ENCODE results near the gene SDC4.

The SDC4 gene

GRCh38 chr20:45345104-45345936 lies 2.9 kb downstream of the SDC4 start:
- DNase-seq (ENCODE audit: extremely low spot score, insufficient read length, low read depth): no peak
- FAIRE-seq: no peak

GRCh38 chr20:45344168-45344860 lies 3.9 kb downstream of the SDC4 start:
- DNase-seq (ENCODE audit: extremely low spot score, insufficient read length, low read depth) (no peak), FAIRE-seq (no peak)

GRCh38 chr20:45343532-45344167 lies 4.6 kb downstream of the SDC4 start:
- DNase-seq (ENCODE audit: extremely low spot score, insufficient read length, low read depth) (no peak), FAIRE-seq (no peak)

GRCh38 chr20:45342855-45343531 lies 5.2 kb downstream of the SDC4 start:
- no peak for DNase-seq (ENCODE audit: extremely low spot score, insufficient read length, low read depth)
- no peak for FAIRE-seq

- FAIRE-seq (no peak), DNase-seq (ENCODE audit: extremely low spot score, insufficient read length, low read depth) (no peak)
These were observed 6.0 kb downstream of the SDC4 start for GRCh38 chr20:45341939-45342854.

- DNase-seq (ENCODE audit: extremely low spot score, insufficient read length, low read depth) (no peak), FAIRE-seq (no peak)
These were observed 6.7 kb downstream of the SDC4 start for GRCh38 chr20:45341579-45341938.

GRCh38 chr20:45340951-45341350 lies 7.3 kb downstream of the SDC4 start:
- FAIRE-seq (no peak), DNase-seq (ENCODE audit: extremely low spot score, insufficient read length, low read depth) (no peak)

GRCh38 chr20:45340236-45340847 lies 7.9 kb downstream of the SDC4 start:
- FAIRE-seq (no peak), DNase-seq (ENCODE audit: extremely low spot score, insufficient read length, low read depth) (no peak)

- FAIRE-seq (no peak), DNase-seq (ENCODE audit: extremely low spot score, insufficient read length, low read depth) (no peak)
These were observed 8.4 kb downstream of the SDC4 start for GRCh38 chr20:45339799-45340198.

- DNase-seq (ENCODE audit: extremely low spot score, insufficient read length, low read depth) (no peak), FAIRE-seq (no peak)
These were observed 9.1 kb downstream of the SDC4 start for GRCh38 chr20:45339084-45339483.

GRCh38 chr20:45338121-45339030 lies 9.8 kb downstream of the SDC4 start:
- no peak for FAIRE-seq
- no peak for DNase-seq (ENCODE audit: extremely low spot score, insufficient read length, low read depth)

GRCh38 chr20:45337367-45338120 lies 10.7 kb downstream of the SDC4 start:
- FAIRE-seq: no peak
- DNase-seq (ENCODE audit: extremely low spot score, insufficient read length, low read depth): no peak

- FAIRE-seq (no peak), DNase-seq (ENCODE audit: extremely low spot score, insufficient read length, low read depth) (no peak)
These were observed 11.5 kb downstream of the SDC4 start for GRCh38 chr20:45336530-45337366.

- no peak for FAIRE-seq
- DNase-seq (ENCODE audit: extremely low spot score, insufficient read length, low read depth): no peak
These were observed 17.7 kb downstream of the SDC4 start for GRCh38 chr20:45330476-45330875.

- DNase-seq (ENCODE audit: extremely low spot score, insufficient read length, low read depth) (no peak), FAIRE-seq (no peak)
These were observed 18.5 kb downstream of the SDC4 start for GRCh38 chr20:45329497-45330319.

- DNase-seq (ENCODE audit: extremely low spot score, insufficient read length, low read depth) (no peak), FAIRE-seq (no peak)
These were observed 19.8 kb downstream of the SDC4 start for GRCh38 chr20:45328451-45328850.

Measured in GM18507 (cell line).